Fibroblast of peridontal ligament (primary cell): ENCODE data around the gene VWA3A.

Source experiments
- DNase-seq: peaks from one replicate; pipeline ENCODE4 v3.0.0-alpha.2; 2010; ENCODE audit errors: extremely low read depth

VWA3A gene

GRCh38 chr16:22203091-22203490, 110.8 kb downstream of the VWA3A start:
- no peak for DNase-seq

- DNase-seq = no peak
Observed at GRCh38 chr16:22204091-22204655, 111.8 kb downstream of the VWA3A start.

GRCh38 chr16:22205577-22206012, 113.3 kb downstream of the VWA3A start:
- DNase-seq = no peak

GRCh38 chr16:22206013-22206841, 113.9 kb downstream of the VWA3A start, which contains the start of gene EEF2K:
EEF2K (plus strand) TSS chr16:22206278; CDS start chr16:22225730, 19,452 bp downstream.
- peak; percentile 91 for DNase-seq
